Fibroblast of skin of right quadriceps (primary cell): ENCODE data around the gene PLK1.

Source experiments
- DNase-seq: peaks from one replicate; pipeline ENCODE4 v3.0.0-alpha.2; 2013

PLK1 gene

GRCh38 chr16:23682181-23682580, 3.5 kb downstream of the PLK1 start:
- peak; percentile 34 for DNase-seq

- no peak for DNase-seq
Measured at GRCh38 chr16:23683487-23683886, 4.8 kb downstream of the PLK1 start.

- DNase-seq: no peak
Measured at GRCh38 chr16:23687034-23687808, 8.5 kb downstream of the PLK1 start.

GRCh38 chr16:23689442-23690187, 10.9 kb downstream of the PLK1 start:
- no peak for DNase-seq

GRCh38 chr16:23690771-23691482, 12.2 kb downstream of the PLK1 start:
- DNase-seq: no peak

- DNase-seq: peak; percentile 21
Measured at GRCh38 chr16:23691483-23692189, 12.9 kb downstream of the PLK1 start.

GRCh38 chr16:23692190-23692837, 13.6 kb downstream of the PLK1 start:
- no peak for DNase-seq

- no peak for DNase-seq
Measured at GRCh38 chr16:23694265-23694643, 15.6 kb downstream of the PLK1 start.

- peak; percentile 11 for DNase-seq
Measured at GRCh38 chr16:23694644-23695373, 16.1 kb downstream of the PLK1 start.

GRCh38 chr16:23695756-23696155, 17.1 kb downstream of the PLK1 start:
- DNase-seq: no peak

- no peak for DNase-seq
Measured at GRCh38 chr16:23699100-23699499, 20.4 kb downstream of the PLK1 start.

GRCh38 chr16:23700093-23700492, 21.4 kb downstream of the PLK1 start:
- no peak for DNase-seq

GRCh38 chr16:23700509-23700908, 21.8 kb downstream of the PLK1 start:
- DNase-seq: no peak

GRCh38 chr16:23701045-23701444, 22.4 kb downstream of the PLK1 start:
- no peak for DNase-seq

- no peak for DNase-seq
Measured at GRCh38 chr16:23702951-23703350, 24.3 kb downstream of the PLK1 start.

- DNase-seq: no peak
Measured at GRCh38 chr16:23704772-23705516, 26.3 kb downstream of the PLK1 start.

- no peak for DNase-seq
Measured at GRCh38 chr16:23705517-23705902, 26.8 kb downstream of the PLK1 start.

GRCh38 chr16:23706439-23706838, 27.8 kb downstream of the PLK1 start:
- no peak for DNase-seq

GRCh38 chr16:23709536-23709935, 30.8 kb downstream of the PLK1 start:
- no peak for DNase-seq

GRCh38 chr16:23710008-23710407, 31.3 kb downstream of the PLK1 start:
- DNase-seq: no peak

- DNase-seq: no peak
Measured at GRCh38 chr16:23710504-23710903, 31.8 kb downstream of the PLK1 start.
